Right atrium auricular region (tissue), 2 donors: ENCODE data around the gene ENPP6. TPM values are rescaled to one million over a fixed set of nuclear protein-coding genes. Genes with fewer than 3 reads are reported as not detected.
"Not testable (repeated sequence)": the region's sequence is repeated elsewhere in the genome, so short reads cannot be mapped to it uniquely, and the experiment has no call there.

Experiments
- DNase-seq: peaks from one replicate; pipeline ENCODE4 v3.0.0-alpha.2; 2019; ENCODE audit warnings: low spot score
- H3K27ac ChIP-seq, 2 donors: fragments of 200-600 bp; sonication (generic); 1 replicate in 1 of 2; 2 replicates in 1 of 2; pipeline ENCODE4 v1.5.1; 2016 to 2019
- H3K27me3 ChIP-seq, 2 donors: fragments of 200-600 bp; sonication (generic); one replicate each; pipeline versions ENCODE4 v1.5.1 to v1.6.0; 2017 to 2019
- H3K36me3 ChIP-seq: fragments of 200-600 bp; sonication (generic); one replicate; pipeline ENCODE4 v1.5.1; 2016
- H3K4me1 ChIP-seq, 2 donors: fragments of 200-600 bp; sonication (generic); one replicate each; pipeline versions ENCODE4 v1.5.1 to v1.6.0; 2017 to 2019
- H3K4me3 ChIP-seq, 2 donors: fragments of 200-600 bp; sonication (generic); 1 replicate in 1 of 2; 2 replicates in 1 of 2; pipeline ENCODE4 v1.5.1; 2017 to 2019; ENCODE audit warnings: mild to moderate bottlenecking in 1 of 2, moderate library complexity in 1 of 2
- H3K9me3 ChIP-seq, 2 donors: fragments of 200-600 bp; sonication (generic); one replicate each; pipeline ENCODE4 v1.5.1; 2019
- CTCF ChIP-seq, 2 donors: fragments of 200-600 bp; sonication (generic); IDR thresholded peaks; one replicate each; pipeline ENCODE4 v1.5.1; 2019; ENCODE audit warnings: antibody characterized with exemption in 2 of 2
- total RNA-seq, 2 donors: library from RNA; depleted of rRNA; stranded (reverse); fragments of >200 nt; gene quantifications; one replicate each; pipeline ENCODE4 v1.1.0, GENCODE V29; 2016

Gene ENPP6
- total RNA-seq, 2 donors from 2014 or later, result not detected

GRCh38 chr4:184143770-184144564, 73.7 kb downstream of the ENPP6 start:
- no peaks in the 10 kb centered on the region for H3K27me3 ChIP-seq
- no peak for TF ChIP-seq CTCF (IDR thresholded peaks at IDR 0.05)
- H3K4me3 ChIP-seq, result no peak overlapping the region
- H3K4me1 ChIP-seq, result peaks cover 0 to 8% of the 10 kb centered on the region in 2 donors
- no peak overlapping the region for H3K27ac ChIP-seq
- H3K36me3 ChIP-seq, result no peaks in the 10 kb centered on the region
- no peaks in the 10 kb centered on the region for H3K9me3 ChIP-seq
- no peak for DNase-seq

- no peak for DNase-seq
- Histone ChIP-seq H3K9me3 (peaks cover 0 to 2% of the 10 kb centered on the region in 2 donors), H3K36me3 (no peaks in the 10 kb centered on the region), H3K27ac (no peak overlapping the region), H3K27me3 (no peaks in the 10 kb centered on the region), H3K4me1 (no peaks in the 10 kb centered on the region), H3K4me3 (no peak overlapping the region)
- no peak for TF ChIP-seq CTCF (IDR thresholded peaks at IDR 0.05)
Measured at GRCh38 chr4:184142121-184143000, 75.3 kb downstream of the ENPP6 start.

- H3K27ac ChIP-seq, H3K36me3 ChIP-seq, H3K4me3 ChIP-seq, DNase-seq, H3K4me1 ChIP-seq, H3K27me3 ChIP-seq: not testable (repeated sequence)
- H3K9me3 ChIP-seq, result peaks cover 0 to 17% of the 10 kb centered on the region in 2 donors
Measured at GRCh38 chr4:184140901-184141300, 76.8 kb downstream of the ENPP6 start.

- H3K27ac ChIP-seq, result no peak overlapping the region
Measured at GRCh38 chr4:184136525-184136924, 81.1 kb downstream of the ENPP6 start.

GRCh38 chr4:184126800-184127199, 90.9 kb downstream of the ENPP6 start:
- H3K27me3 ChIP-seq, result no peaks in the 10 kb centered on the region
- DNase-seq, result no peak
- no peak for TF ChIP-seq CTCF (IDR thresholded peaks at IDR 0.05)

More at GRCh38 chr4:184136525-184136924, 81.1 kb downstream of the ENPP6 start:
- TF ChIP-seq CTCF (IDR thresholded peaks at IDR 0.05), result no peak
- Histone ChIP-seq H3K4me3 (no peak overlapping the region), H3K9me3 (peaks cover 0 to 17% of the 10 kb centered on the region in 2 donors), H3K36me3 (no peaks in the 10 kb centered on the region), H3K4me1 (no peaks in the 10 kb centered on the region), H3K27me3 (no peaks in the 10 kb centered on the region)
- DNase-seq, result no peak

More at GRCh38 chr4:184126800-184127199, 90.9 kb downstream of the ENPP6 start:
- Histone ChIP-seq H3K36me3 (no peaks in the 10 kb centered on the region), H3K9me3 (peaks cover 0 to 10% of the 10 kb centered on the region in 2 donors), H3K4me3 (no peak overlapping the region), H3K27ac (no peak overlapping the region), H3K4me1 (no peaks in the 10 kb centered on the region)
